MM.1S (cell line): Measurements from ENCODE around the gene TSPAN12.

Source experiments
- DNase-seq: peaks from one replicate; pipeline ENCODE4 v3.0.0-alpha.2; 2015
- H2AFZ ChIP-seq: fragments of 300-600 bp; sonication (generic); 2 replicates; pipeline ENCODE4 v1.6.0; 2016; ENCODE audit warnings: antibody characterized with exemption, low read length
- H3F3A ChIP-seq: fragments of 300-600 bp; sonication (generic); 2 replicates; pipeline ENCODE4 v1.6.1; 2016; ENCODE audit warnings: mild to moderate bottlenecking, antibody characterized with exemption, low read length, moderate library complexity, mixed read lengths; ENCODE audit not compliant: insufficient read depth
- H3K27ac ChIP-seq: fragments of 300-600 bp; sonication (generic); 2 replicates; pipeline ENCODE4 v1.5.1; 2016; ENCODE audit warnings: mild to moderate bottlenecking, low read length
- H3K27me3 ChIP-seq: fragments of 300-600 bp; sonication (generic); replicated peaks from 2 replicates; pipeline ENCODE4 v1.6.0; 2016; ENCODE audit warnings: low read length; ENCODE audit not compliant: insufficient read depth
- H3K36me3 ChIP-seq: fragments of 300-600 bp; sonication (generic); replicated peaks from 2 replicates; pipeline ENCODE4 v1.6.1; 2016; ENCODE audit warnings: mild to moderate bottlenecking, low read length, mixed read lengths; ENCODE audit not compliant: insufficient read depth
- H3K4me1 ChIP-seq: fragments of 300-600 bp; sonication (generic); 2 replicates; pipeline ENCODE4 v1.6.1; 2016; ENCODE audit warnings: low read length, mixed read lengths
- H3K4me2 ChIP-seq: fragments of 300-600 bp; sonication (generic); 2 replicates; pipeline ENCODE4 v1.6.0; 2016; ENCODE audit warnings: low read depth, low read length
- H3K4me3 ChIP-seq: fragments of 300-600 bp; sonication (generic); 2 replicates; pipeline ENCODE4 v1.5.1; 2016; ENCODE audit warnings: low read length, mixed read lengths
- H3K79me2 ChIP-seq: fragments of 300-600 bp; sonication (generic); 2 replicates; pipeline ENCODE4 v1.6.1; 2016; ENCODE audit warnings: mixed run types, low read length, mixed read lengths
- H3K9ac ChIP-seq: fragments of 300-600 bp; sonication (generic); 2 replicates; pipeline ENCODE4 v1.6.1; 2016; ENCODE audit warnings: low read length, mixed read lengths
- H3K9me2 ChIP-seq: fragments of 300-600 bp; sonication (generic); replicated peaks from 2 replicates; pipeline ENCODE4 v1.6.1; 2016; ENCODE audit warnings: mild to moderate bottlenecking, low read length, mixed read lengths; ENCODE audit not compliant: insufficient read depth
- H3K9me3 ChIP-seq: fragments of 300-600 bp; sonication (generic); replicated peaks from 2 replicates; pipeline ENCODE4 v1.6.1; 2016; ENCODE audit warnings: mild to moderate bottlenecking, low read length, mixed read lengths; ENCODE audit not compliant: insufficient read depth
- H4K20me1 ChIP-seq: fragments of 300-600 bp; sonication (generic); 2 replicates; pipeline ENCODE4 v1.6.1; 2016; ENCODE audit warnings: mild to moderate bottlenecking, low read length, moderate library complexity, mixed read lengths; ENCODE audit not compliant: insufficient read depth
- EZH2 ChIP-seq: fragments of 300-600 bp; sonication (generic); optimal IDR thresholded peaks from 2 replicates; pipeline ENCODE3; 2017; ENCODE audit warnings: low read depth, mild to moderate bottlenecking, antibody characterized with exemption, low read length, mixed read lengths
- EZH2phosphoT487 ChIP-seq: fragments of 300-600 bp; sonication (generic); IDR thresholded peaks from 2 replicates; pipeline ENCODE4 v1.6.1; 2018; ENCODE audit warnings: antibody characterized with exemption, low read length
- TF ChIP-seq, protein P1 (sequence below): fragments of 300-600 bp; sonication (generic); IDR thresholded peaks from 2 replicates; pipeline ENCODE4 v1.5.1; 2016; ENCODE audit warnings: antibody characterized with exemption, low read length, mixed read lengths

TSPAN12 gene

DNA sequence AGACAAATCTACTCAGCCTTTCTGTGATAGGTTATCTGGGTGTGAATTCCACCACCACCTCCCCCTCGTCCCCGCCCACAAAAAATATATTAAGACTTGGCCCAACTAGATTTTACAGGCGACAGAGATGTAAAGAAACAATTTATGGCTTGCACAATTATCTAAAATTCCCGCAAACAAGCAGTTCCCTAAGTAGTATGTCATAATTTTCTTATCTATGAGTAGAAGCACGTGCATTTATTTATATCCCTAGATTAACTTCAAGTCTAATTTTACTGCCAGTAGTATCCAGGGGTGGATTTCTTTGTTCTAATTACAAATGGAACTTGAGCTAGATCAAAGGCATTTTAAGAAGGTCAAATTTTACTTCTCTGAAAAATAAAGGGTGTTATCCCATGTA is 1.7 kb downstream of the TSPAN12 start:
- Histone ChIP-seq H4K20me1 (no peaks in the 10 kb centered on the region), H2AFZ (no peak overlapping the region), H3K79me2 (no peaks in the 10 kb centered on the region), H3K27me3 (no peaks in the 10 kb centered on the region), H3K36me3 (no peaks in the 10 kb centered on the region), H3K4me3 (peak overlapping the region; percentile 73; the same call in 1 of the 2 replicates), H3K4me2 (0 out of 2 replicates have a peak overlapping the region, but pooled peaks have one; percentile 96), H3K9ac (no peak overlapping the region), H3K4me1 (peaks cover 3% of the 10 kb centered on the region; the same call in 1 of the 2 replicates), H3K27ac (no peak overlapping the region), H3K9me3 (no peaks in the 10 kb centered on the region), H3K9me2 (no peaks in the 10 kb centered on the region), H3F3A (no peaks in the 10 kb centered on the region)
- TF ChIP-seq, protein P1, sequence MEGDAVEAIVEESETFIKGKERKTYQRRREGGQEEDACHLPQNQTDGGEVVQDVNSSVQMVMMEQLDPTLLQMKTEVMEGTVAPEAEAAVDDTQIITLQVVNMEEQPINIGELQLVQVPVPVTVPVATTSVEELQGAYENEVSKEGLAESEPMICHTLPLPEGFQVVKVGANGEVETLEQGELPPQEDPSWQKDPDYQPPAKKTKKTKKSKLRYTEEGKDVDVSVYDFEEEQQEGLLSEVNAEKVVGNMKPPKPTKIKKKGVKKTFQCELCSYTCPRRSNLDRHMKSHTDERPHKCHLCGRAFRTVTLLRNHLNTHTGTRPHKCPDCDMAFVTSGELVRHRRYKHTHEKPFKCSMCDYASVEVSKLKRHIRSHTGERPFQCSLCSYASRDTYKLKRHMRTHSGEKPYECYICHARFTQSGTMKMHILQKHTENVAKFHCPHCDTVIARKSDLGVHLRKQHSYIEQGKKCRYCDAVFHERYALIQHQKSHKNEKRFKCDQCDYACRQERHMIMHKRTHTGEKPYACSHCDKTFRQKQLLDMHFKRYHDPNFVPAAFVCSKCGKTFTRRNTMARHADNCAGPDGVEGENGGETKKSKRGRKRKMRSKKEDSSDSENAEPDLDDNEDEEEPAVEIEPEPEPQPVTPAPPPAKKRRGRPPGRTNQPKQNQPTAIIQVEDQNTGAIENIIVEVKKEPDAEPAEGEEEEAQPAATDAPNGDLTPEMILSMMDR: no peak
- TF ChIP-seq EZH2: no peak
- no peak for TF ChIP-seq EZH2phosphoT487
- no peak for DNase-seq

DNA sequence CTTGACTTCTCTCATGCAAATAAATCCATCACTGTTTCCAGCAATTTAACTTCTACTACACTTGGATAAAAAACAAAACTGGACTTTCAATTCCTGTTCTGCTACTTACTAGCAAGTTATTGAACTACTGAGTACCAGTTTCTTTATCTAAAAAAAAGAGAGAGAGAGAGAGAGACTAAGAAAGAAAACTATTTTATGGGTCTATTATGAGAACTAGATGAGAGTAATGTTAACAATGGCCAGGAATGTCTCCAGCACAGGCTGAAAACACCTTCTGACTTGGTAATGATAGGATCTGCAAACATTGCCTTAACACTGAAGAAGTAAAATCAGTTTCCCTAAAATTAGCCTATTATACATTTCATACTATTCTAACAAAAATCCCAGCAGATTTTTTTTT is 5.2 kb downstream of the TSPAN12 start:
- H3K9me2 ChIP-seq: no peaks in the 10 kb centered on the region
- DNase-seq: no peak
- H3K27me3 ChIP-seq: no peaks in the 10 kb centered on the region
- no peak overlapping the region for H3K27ac ChIP-seq
- TF ChIP-seq EZH2phosphoT487: no peak
- TF ChIP-seq, protein P1: no peak
- TF ChIP-seq EZH2: no peak
- no peaks in the 10 kb centered on the region for H3F3A ChIP-seq
- no peaks in the 10 kb centered on the region for H3K9me3 ChIP-seq
- no peaks in the 10 kb centered on the region for H4K20me1 ChIP-seq
- H3K4me3 ChIP-seq: no peak overlapping the region
- peaks cover 3% of the 10 kb centered on the region; the same call in 1 of the 2 replicates for H3K4me1 ChIP-seq
- H3K9ac ChIP-seq: no peak overlapping the region
- H3K4me2 ChIP-seq: no peak overlapping the region
- no peaks in the 10 kb centered on the region for H3K36me3 ChIP-seq
- H3K79me2 ChIP-seq: no peaks in the 10 kb centered on the region
- H2AFZ ChIP-seq: no peak overlapping the region

DNA sequence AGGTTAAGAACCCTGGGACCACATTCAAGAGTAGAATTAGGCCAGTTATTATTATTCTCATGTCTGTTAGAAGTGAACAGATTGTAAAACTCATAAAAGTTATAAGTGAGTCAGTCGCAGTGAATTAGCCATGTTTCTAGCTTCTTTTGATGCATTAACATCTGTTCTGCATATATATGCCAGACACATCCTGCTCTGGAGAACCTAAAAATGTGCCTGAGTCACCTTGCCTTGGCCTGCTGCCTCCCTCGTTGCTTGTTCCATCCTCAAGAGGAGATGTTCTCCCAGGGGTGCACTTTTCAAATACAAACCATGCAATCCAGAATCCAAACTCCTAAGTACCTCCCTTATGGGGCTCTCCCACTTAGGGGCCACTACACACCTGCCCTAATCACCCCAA is 14.8 kb downstream of the TSPAN12 start:
- Histone ChIP-seq H3K4me2 (no peak overlapping the region), H2AFZ (no peak overlapping the region), H3K79me2 (no peaks in the 10 kb centered on the region), H3K27me3 (no peaks in the 10 kb centered on the region), H3K9me3 (no peaks in the 10 kb centered on the region), H4K20me1 (no peaks in the 10 kb centered on the region), H3F3A (no peaks in the 10 kb centered on the region), H3K4me1 (no peaks in the 10 kb centered on the region), H3K4me3 (no peak overlapping the region), H3K36me3 (no peaks in the 10 kb centered on the region), H3K27ac (no peak overlapping the region), H3K9ac (no peak overlapping the region), H3K9me2 (no peaks in the 10 kb centered on the region)
- TF ChIP-seq EZH2phosphoT487 (no peak), EZH2 (no peak)
- TF ChIP-seq, protein P1: no peak
- no peak for DNase-seq
